ACHN (cell line): ENCODE data around the gene KRT75.

Experiments
- DNase-seq: peaks from one replicate; pipeline ENCODE4 v3.0.0-alpha.2; 2015
- in situ Hi-C: cut with HindIII; loops from 2 replicates; pipeline ENCODE4 v1.10.0; 2017; ENCODE audit warnings: low sequenced_read_pairs, low pct_ligation_motif_present, low pct_unique_long_range_greater_than_20kb

Gene KRT75

DNA sequence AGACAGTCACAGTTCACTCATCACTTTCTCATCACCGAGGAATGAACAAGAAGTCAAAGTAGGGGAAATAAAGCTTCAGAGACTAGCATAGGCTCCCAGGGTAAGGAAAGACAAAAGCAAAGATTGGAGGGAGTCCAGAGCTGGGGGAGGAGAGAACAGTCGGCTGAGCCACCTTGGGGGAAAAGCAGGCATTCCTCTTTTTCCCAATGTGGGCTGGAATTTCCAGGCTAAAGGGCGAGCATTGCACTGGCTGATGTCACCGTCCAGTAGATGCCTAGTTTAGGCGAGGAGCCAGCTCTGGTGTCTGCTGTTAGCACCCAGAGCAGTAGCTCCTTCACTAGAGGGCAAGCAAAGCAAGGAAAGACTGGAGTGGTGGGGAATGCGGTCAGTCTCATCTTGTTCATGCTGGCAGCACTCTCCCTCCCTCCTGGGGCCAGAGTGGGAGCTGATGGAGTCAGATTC is 8.5 kb upstream of the KRT75 start:
- peak; percentile 86 for DNase-seq

GRCh38 chr12:52441320-52441911 is 7.2 kb upstream of the KRT75 start:
- in situ Hi-C loops, result no loop called here
- DNase-seq, result no peak

More for the DNA sequence above, 8.5 kb upstream of the KRT75 start:
- in situ Hi-C loops, result no loop called here

GRCh38 chr12:52440821-52441319 is 6.7 kb upstream of the KRT75 start:
- DNase-seq, result no peak
- in situ Hi-C loops, result no loop called here

DNA sequence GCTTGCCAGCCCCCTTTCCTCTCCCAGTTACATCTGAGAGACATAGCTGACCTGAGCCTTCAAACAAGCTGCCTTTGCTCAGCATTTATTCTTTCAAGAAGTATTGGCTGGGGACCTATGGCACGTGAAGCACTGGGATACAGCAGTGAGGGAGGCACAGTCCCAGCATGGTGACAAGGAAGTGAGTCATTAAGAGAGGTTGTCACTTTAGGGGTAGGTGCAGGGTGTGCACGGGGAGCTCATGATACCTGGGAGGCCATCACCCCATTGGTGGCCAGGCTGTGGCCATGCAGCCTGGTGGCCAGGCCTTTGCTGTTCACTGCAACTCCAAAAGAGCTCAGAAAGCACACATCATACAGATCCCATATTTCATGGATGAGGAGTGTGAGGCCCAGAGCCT is 5.7 kb upstream of the KRT75 start:
- in situ Hi-C loops, result no loop called here
- no peak for DNase-seq

DNA sequence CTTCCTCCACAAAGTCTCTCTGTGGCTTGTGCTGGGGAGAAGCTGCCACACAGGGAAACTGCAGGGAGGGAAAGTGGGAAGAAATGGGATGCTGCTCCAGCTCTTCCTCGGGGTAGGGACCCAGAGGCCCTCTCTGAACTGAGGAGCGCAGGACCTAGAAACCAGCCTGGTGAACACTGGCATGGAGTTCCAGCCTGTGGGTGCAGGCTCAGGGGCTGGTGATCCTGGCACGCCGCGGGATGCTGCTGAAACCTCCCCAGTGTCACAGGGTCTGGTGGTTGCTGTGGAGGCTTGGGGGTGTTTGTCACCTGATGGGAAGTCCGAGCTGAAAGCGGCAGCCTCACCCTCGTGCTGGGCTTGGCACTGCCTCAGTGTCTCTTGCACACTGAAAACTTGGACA is 5.2 kb upstream of the KRT75 start:
- DNase-seq, result no peak
- in situ Hi-C loops, result no loop called here

DNA sequence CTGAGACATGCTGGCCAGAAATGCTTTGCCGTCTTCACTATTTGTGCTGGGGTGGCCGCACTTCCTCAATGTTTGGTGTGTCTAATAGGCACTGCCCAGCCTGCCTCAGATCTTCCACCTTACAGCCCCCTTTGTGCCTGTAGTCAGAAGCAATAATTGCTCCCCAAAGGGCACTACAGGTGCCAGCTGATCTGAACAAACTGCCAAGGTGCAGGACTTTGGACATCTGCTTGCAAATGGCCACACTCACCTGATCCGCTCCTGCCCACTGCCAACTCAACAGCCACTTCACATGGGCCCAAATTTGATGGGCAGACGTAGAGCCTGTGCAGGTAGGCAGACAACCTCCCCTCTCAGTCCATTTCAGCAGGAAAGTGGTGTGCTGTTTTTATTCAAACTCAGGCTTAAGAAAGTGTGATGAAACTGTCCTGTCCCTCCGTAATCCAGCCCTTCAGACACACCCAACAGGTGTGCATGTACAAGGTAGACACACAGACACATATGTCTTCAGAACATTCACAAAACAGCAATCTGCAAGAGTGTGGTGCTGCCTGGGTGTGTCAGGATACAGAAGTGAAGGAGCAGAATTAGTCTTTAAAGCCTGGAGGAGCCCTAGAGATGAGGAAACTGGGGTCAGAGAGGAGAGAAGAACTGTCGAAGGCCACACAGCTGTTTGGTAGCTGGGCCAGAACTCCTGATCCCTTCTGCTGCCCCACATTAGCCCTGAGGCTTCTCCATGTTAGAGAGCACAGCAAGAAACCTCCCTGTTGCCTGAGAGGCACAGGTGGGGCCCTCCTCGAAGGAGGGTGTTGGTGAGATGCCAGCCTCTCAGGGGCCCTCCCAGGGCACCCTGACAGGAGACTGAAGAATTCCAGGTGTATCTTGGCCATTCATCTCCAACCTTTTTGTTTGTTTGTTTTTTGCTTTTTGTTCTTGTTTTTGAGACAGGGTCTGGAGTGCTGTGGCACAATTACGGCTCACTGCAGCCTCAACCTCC is 4.4 kb upstream of the KRT75 start:
- in situ Hi-C loops, result no loop called here
- DNase-seq, result no peak

GRCh38 chr12:52437508-52437907 is 3.3 kb upstream of the KRT75 start:
- in situ Hi-C loops, result no loop called here
- DNase-seq, result no peak

- DNase-seq, result no peak
- in situ Hi-C loops, result no loop called here
Observed at GRCh38 chr12:52436828-52437474, 2.8 kb upstream of the KRT75 start.

- DNase-seq, result no peak
- in situ Hi-C loops, result no loop called here
Observed at GRCh38 chr12:52436000-52436827, 2.0 kb upstream of the KRT75 start.

DNA sequence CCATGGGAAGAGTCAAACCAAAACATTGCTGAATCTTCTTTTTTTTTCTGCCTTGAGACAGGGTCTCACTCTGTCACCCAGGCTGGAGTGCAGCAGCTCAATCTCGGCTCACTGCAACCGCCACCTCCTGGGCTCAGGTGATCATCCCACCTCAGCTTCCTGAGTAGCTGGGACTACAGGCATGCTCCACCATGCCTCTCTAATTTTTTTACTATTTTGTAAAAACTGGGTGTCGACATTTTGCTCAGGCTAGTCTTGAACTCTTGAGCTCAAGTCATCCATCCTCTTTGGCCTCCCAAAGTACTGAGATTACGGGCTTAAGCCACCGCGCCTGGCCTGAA is 1.5 kb upstream of the KRT75 start:
- no peak for DNase-seq
- in situ Hi-C loops, result no loop called here

DNA sequence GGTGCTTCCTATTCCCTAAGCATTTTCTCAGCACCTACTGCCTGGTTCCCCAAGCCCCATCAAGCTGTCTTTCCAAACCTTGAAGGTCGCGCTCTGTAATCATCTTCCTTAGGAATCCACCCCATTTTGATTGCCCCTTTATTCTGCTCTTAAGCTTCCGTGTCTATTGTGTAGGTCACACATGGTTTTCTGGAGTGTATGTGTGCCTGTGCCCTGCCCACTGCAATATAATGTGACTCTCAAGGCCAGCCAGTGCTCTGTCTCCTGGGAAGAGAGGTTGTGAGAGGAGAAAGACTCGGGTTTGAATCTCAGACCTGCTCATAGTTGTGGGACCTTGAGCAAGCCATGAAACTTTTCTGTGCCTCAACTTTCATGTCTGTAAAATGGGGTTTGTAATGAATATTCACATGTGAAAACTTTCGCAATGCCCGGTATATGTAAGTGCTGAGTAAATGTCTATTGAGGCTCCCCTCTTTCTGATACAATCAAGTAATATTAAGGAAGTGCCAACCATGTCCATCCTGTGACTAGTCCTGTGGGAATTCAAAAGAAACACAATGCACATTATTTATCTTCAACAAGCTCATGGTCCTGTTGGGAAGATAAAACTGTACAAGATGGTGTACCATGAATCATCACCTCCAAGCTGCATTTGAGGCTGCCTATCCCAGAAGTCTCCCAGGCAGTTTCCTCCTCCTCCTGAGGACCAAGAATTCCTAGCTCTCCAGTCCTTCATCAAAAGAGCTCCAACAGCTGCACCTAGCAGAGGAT is 774 bp upstream of the KRT75 start:
- in situ Hi-C loops, result no loop called here
- DNase-seq, result no peak

- in situ Hi-C loops, result no loop called here
- no peak for DNase-seq
Observed at GRCh38 chr12:52433501-52434080, 580 bp downstream of the KRT75 start.

DNA sequence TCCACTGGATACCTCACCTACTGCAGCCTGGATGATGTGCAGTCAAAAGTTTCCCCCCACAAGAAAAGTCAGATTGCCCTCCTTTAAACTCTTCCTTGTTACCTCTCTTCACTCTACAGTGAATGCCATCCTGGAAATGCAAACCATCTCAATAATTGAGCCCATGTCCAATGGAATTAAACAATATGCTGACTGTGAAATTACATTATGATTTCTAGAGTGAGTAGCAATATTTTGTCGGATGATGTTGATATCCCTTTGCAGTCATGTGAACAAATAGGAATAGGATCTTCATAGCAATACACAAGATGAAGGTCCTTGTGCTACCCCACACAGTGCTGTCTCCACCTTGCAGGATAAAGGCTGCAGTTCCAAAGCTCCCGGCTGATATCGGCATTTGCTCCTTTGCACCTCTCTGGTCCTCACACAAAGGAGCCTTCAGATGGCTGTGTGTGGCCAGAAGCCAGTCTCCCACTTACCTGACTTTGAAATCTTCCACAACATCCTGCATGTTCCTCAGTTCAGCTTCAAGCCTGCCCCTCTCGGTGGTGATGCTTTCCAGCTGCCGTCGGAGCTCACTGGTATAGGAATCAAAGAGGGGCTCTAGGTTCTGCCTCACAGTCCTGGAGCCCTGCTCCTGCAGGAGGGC is 1.5 kb downstream of the KRT75 start:
- no peak for DNase-seq
- in situ Hi-C loops, result no loop called here

DNA sequence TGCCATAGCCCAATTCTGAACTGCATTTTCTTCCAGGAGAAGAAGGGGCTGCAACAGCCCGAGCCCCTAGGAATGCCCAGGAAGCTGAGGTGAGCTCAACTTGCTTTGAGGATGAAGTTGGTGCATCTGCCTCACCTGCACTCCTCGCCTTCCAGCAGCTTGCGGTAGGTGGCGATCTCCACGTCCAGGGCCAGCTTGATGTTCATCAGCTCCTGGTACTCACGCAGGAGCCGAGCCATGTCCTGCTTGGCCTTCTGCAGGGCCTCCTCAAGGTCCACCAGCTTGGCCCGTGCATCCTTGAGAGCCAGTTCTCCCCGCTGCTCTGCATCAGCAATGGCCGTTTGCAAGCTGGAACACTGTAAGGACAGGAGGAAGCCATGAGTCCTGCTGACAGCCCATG is 6.0 kb downstream of the KRT75 start:
- in situ Hi-C loops, result no loop called here
- no peak for DNase-seq

DNA sequence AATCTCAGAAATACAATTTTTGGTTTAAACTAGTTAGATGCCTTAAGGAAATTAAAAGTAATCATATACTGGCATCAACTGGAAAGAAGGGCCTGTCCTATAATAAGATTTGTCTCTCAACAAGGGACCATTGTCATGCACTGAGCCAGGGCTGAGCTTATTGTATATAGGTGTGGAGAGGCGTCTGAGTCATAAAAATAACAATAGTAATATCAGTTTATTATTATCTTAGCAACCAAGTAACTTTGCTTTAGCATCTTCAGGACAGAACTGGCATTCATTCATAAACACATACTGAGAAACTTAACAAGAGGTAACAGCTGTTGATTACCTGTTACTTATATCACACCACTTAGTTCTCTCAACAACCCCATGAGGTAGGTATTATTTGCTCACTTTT is 7.1 kb downstream of the KRT75 start:
- in situ Hi-C loops, result no loop called here
- DNase-seq, result no peak

DNA sequence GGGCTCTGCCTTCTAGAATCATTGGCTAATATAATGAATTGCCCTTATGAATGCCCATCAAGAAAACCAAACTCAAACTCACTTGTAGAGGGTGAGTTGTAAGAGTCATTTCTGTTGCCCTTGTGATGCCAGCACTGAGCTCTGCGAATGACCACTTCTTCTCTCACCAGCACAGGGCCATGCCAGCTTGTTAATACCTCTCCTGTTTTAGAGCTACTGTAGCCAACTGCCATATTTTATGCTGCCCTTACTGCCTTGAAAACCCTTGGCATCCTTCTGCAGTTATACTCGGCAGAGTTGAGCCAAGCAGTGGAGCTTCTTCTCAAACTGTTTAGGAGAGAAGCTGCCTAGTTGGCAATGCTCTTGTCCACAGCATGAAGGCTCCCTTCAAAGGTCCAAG is 8.1 kb downstream of the KRT75 start:
- no peak for DNase-seq
- in situ Hi-C loops, result no loop called here

GRCh38 chr12:52425466-52425865 is 8.7 kb downstream of the KRT75 start:
- no peak for DNase-seq
- in situ Hi-C loops, result no loop called here
